CD4-positive, alpha-beta T cell treated with Interleukin-17A for 4 hours (primary cell): ENCODE measurements around the gene DGKZ.

Source experiments
- DNase-seq: peaks from one replicate; pipeline ENCODE4 v3.0.0-alpha.2; 2020; ENCODE audit warnings: mixed read lengths

The DGKZ gene

GRCh38 chr11:46383404-46383758 lies 36.1 kb downstream of the DGKZ start:
- no peak for DNase-seq

- no peak for DNase-seq
These were observed 36.9 kb downstream of the DGKZ start for GRCh38 chr11:46383974-46384701.

GRCh38 chr11:46385169-46386004 lies 38.1 kb downstream of the DGKZ start:
- no peak for DNase-seq

- DNase-seq, result no peak
These were observed 38.8 kb downstream of the DGKZ start for GRCh38 chr11:46386005-46386578.

- no peak for DNase-seq
These were observed 39.4 kb downstream of the DGKZ start for GRCh38 chr11:46386674-46387073.

- DNase-seq, result no peak
These were observed 40.2 kb downstream of the DGKZ start for GRCh38 chr11:46387456-46387855.

- no peak for DNase-seq
These were observed 40.8 kb downstream of the DGKZ start for GRCh38 chr11:46387919-46388618.

GRCh38 chr11:46388619-46389449 lies 41.6 kb downstream of the DGKZ start:
- DNase-seq, result no peak

- DNase-seq, result peak; percentile 51
These were observed 42.4 kb downstream of the DGKZ start for GRCh38 chr11:46389450-46390330.

- no peak for DNase-seq
These were observed 43.3 kb downstream of the DGKZ start for GRCh38 chr11:46390331-46391171.

- no peak for DNase-seq
These were observed 43.9 kb downstream of the DGKZ start for GRCh38 chr11:46391186-46391577.

- no peak for DNase-seq
These were observed 44.5 kb downstream of the DGKZ start, which contains the start of gene CHRM4 for GRCh38 chr11:46391578-46392420. CHRM4 (minus strand) TSS chr11:46391776; CDS start chr11:46386557, 5,219 bp downstream.

GRCh38 chr11:46392421-46393230 lies 45.4 kb downstream of the DGKZ start:
- DNase-seq, result peak; percentile 82

- no peak for DNase-seq
These were observed 46.0 kb downstream of the DGKZ start for GRCh38 chr11:46393231-46393616.

- no peak for DNase-seq
These were observed 46.5 kb downstream of the DGKZ start for GRCh38 chr11:46393759-46394158.

GRCh38 chr11:46397526-46397925 lies 50.3 kb downstream of the DGKZ start:
- no peak for DNase-seq

- no peak for DNase-seq
These were observed 56.0 kb downstream of the DGKZ start for GRCh38 chr11:46402957-46403902.
